Frontal cortex (tissue), 4 donors: ENCODE data around the gene TMC5. TPM values are rescaled to one million over a fixed set of nuclear protein-coding genes. Genes with fewer than 3 reads are reported as not detected.
A peak's percentile ranks its signal among the peaks of the same experiment; 100 is the strongest.
"Not testable (repeated sequence)": the region's sequence is repeated elsewhere in the genome, so short reads cannot be mapped to it uniquely, and the experiment has no call there.

ENCODE experiments used
- DNase-seq, 2 donors: peaks; one replicate each; pipeline ENCODE4 v3.0.0; 2012; ENCODE audit warnings: low spot score in 2 of 2
- FAIRE-seq: peaks from 2 replicates; lab custom pipeline; 2012; peaks lifted over from hg19 to GRCh38; lab: Jason Lieb, UNC
- total RNA-seq: library from RNA; depleted of rRNA; stranded (reverse); fragments of >200 nt; gene quantifications from one replicate; pipeline ENCODE4 v1.2.3, GENCODE V29; 2014
- donor health status: control.
- donor health status: control.
- donor health status: control.

TMC5 gene
- total RNA-seq, 1 donor from 2014 or later = 0.41 TPM

GRCh38 chr16:19400711-19401110 is 17.0 kb upstream of the TMC5 start:
- FAIRE-seq (no peak), DNase-seq (no peak)

GRCh38 chr16:19406891-19407491 is 10.7 kb upstream of the TMC5 start:
- FAIRE-seq (no peak), DNase-seq (no peak)

GRCh38 chr16:19410435-19411171 is 7.1 kb upstream of the TMC5 start:
- peak; percentile 16 to 31 for DNase-seq
- FAIRE-seq = no peak

GRCh38 chr16:19411298-19411697 is 6.4 kb upstream of the TMC5 start:
- FAIRE-seq = no peak
- DNase-seq = no peak

- not testable (repeated sequence) for FAIRE-seq, DNase-seq
Measured at GRCh38 chr16:19412055-19412454, 5.6 kb upstream of the TMC5 start.

GRCh38 chr16:19415461-19415860 is 2.2 kb upstream of the TMC5 start:
- FAIRE-seq = no peak
- DNase-seq = no peak

- DNase-seq = no peak
- no peak for FAIRE-seq
Measured at GRCh38 chr16:19415918-19416317, 1.8 kb upstream of the TMC5 start.

- DNase-seq (no peak), FAIRE-seq (no peak)
Measured at GRCh38 chr16:19418200-19418599, 517 bp downstream of the TMC5 start.

GRCh38 chr16:19419698-19420075 is 2.0 kb downstream of the TMC5 start:
- FAIRE-seq = no peak

GRCh38 chr16:19424478-19424877 is 6.8 kb downstream of the TMC5 start:
- FAIRE-seq (no peak), DNase-seq (no peak)

More at GRCh38 chr16:19419698-19420075, 2.0 kb downstream of the TMC5 start:
- DNase-seq = no peak

GRCh38 chr16:19430345-19430744 is 12.7 kb downstream of the TMC5 start:
- FAIRE-seq = no peak
- no peak for DNase-seq

GRCh38 chr16:19431636-19432340 is 14.1 kb downstream of the TMC5 start:
- FAIRE-seq = no peak
- DNase-seq = no peak

GRCh38 chr16:19432429-19432828 is 14.7 kb downstream of the TMC5 start:
- FAIRE-seq (no peak), DNase-seq (no peak)

- FAIRE-seq = no peak
- DNase-seq = no peak
Measured at GRCh38 chr16:19434584-19434983, 16.9 kb downstream of the TMC5 start.

GRCh38 chr16:19436540-19436939 is 18.9 kb downstream of the TMC5 start:
- DNase-seq = no peak
- no peak for FAIRE-seq

- FAIRE-seq (no peak), DNase-seq (no peak)
Measured at GRCh38 chr16:19437280-19437679, 19.6 kb downstream of the TMC5 start.

GRCh38 chr16:19438739-19439138 is 21.1 kb downstream of the TMC5 start:
- DNase-seq (no peak), FAIRE-seq (no peak)

GRCh38 chr16:19439483-19439882 is 21.8 kb downstream of the TMC5 start:
- DNase-seq = no peak
- FAIRE-seq = no peak

GRCh38 chr16:19443659-19444058 is 26.0 kb downstream of the TMC5 start:
- FAIRE-seq (no peak), DNase-seq (no peak)

GRCh38 chr16:19446300-19446846 is 28.7 kb downstream of the TMC5 start:
- FAIRE-seq (no peak), DNase-seq (no peak)

- FAIRE-seq = no peak
- DNase-seq = no peak
Measured at GRCh38 chr16:19446886-19447285, 29.2 kb downstream of the TMC5 start.
